Loucy (cell line): Measurements from ENCODE around the gene CCDC81.

Source experiments
- EZH2phosphoT487 ChIP-seq: fragments of 200-600 bp; IDR thresholded peaks from 2 replicates; pipeline ENCODE4 v1.6.1; 2018; ENCODE audit warnings: antibody characterized with exemption, mild to moderate bottlenecking, moderate library complexity, borderline replicate concordance
- TF ChIP-seq, protein P1 (sequence below): fragments of 200-600 bp; sonication (generic); conservative IDR thresholded peaks from 2 replicates; pipeline ENCODE4 v1.5.1; 2014; ENCODE audit warnings: mild to moderate bottlenecking, antibody characterized with exemption, low read length

- TF ChIP-seq, protein P1, sequence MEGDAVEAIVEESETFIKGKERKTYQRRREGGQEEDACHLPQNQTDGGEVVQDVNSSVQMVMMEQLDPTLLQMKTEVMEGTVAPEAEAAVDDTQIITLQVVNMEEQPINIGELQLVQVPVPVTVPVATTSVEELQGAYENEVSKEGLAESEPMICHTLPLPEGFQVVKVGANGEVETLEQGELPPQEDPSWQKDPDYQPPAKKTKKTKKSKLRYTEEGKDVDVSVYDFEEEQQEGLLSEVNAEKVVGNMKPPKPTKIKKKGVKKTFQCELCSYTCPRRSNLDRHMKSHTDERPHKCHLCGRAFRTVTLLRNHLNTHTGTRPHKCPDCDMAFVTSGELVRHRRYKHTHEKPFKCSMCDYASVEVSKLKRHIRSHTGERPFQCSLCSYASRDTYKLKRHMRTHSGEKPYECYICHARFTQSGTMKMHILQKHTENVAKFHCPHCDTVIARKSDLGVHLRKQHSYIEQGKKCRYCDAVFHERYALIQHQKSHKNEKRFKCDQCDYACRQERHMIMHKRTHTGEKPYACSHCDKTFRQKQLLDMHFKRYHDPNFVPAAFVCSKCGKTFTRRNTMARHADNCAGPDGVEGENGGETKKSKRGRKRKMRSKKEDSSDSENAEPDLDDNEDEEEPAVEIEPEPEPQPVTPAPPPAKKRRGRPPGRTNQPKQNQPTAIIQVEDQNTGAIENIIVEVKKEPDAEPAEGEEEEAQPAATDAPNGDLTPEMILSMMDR = no peak
- TF ChIP-seq EZH2phosphoT487 = no peak
Measured at GRCh38 chr11:86380295-86381059, 5.8 kb downstream of the CCDC81 start.
